CD8-positive, alpha-beta memory T cell (primary cell): Measurements from ENCODE around the gene RNF187. TPM values are rescaled to one million over a fixed set of nuclear protein-coding genes. Genes with fewer than 3 reads are reported as not detected.

Experiments used
- CTCF ChIA-PET: fragments of 350-600 bp; sonication (Branson Sonifier 250); formaldehyde crosslinking; loops from one replicate; lab custom pipeline; 2021; ENCODE audit warnings: antibody characterized with exemption; lab: Charles Lee
- POLR2A ChIA-PET: fragments of 350-600 bp; sonication (Branson Sonifier 250); formaldehyde crosslinking; loops from one replicate; lab custom pipeline; 2021; ENCODE audit warnings: antibody characterized with exemption; lab: Charles Lee
- DNase-seq, 5 donors: peaks; one replicate each; pipeline versions ENCODE4 v3.0.0 to v3.0.0-alpha.2; 2020 to 2022; ENCODE audit warnings: mixed read lengths in 1 of 5
- H3K27ac ChIP-seq: one replicate; pipeline ENCODE4 v1.7.0; 2013; ENCODE audit warnings: low read depth, mild to moderate bottlenecking, low read length, moderate library complexity
- H3K27me3 ChIP-seq: 2 replicates; pipeline ENCODE4 v1.7.0; 2013; ENCODE audit warnings: low read length, mild to moderate bottlenecking; ENCODE audit not compliant: insufficient read depth, poor library complexity, severe bottlenecking
- H3K36me3 ChIP-seq: 2 replicates; pipeline ENCODE4 v1.7.0; 2013; ENCODE audit warnings: mild to moderate bottlenecking, low read length, moderate library complexity; ENCODE audit not compliant: insufficient read depth
- H3K4me1 ChIP-seq: 2 replicates; pipeline ENCODE4 v1.7.0; 2013; ENCODE audit warnings: mild to moderate bottlenecking, low read length, moderate library complexity; ENCODE audit not compliant: insufficient read depth
- H3K4me3 ChIP-seq: 2 replicates; pipeline ENCODE4 v1.7.0; 2013; ENCODE audit warnings: mild to moderate bottlenecking, low read length
- H3K9me3 ChIP-seq: 2 replicates; pipeline ENCODE4 v1.7.0; 2013; ENCODE audit warnings: mild to moderate bottlenecking, low read length
- H3K27ac Mint-ChIP-seq, 8 donors: one replicate each; pipeline ENCODE4 v1.8.0; 2020 to 2021; ENCODE audit warnings: mixed read lengths in 8 of 8, mild to moderate bottlenecking in 6 of 8, inconsistent platforms in 3 of 8, moderate library complexity in 3 of 8
- H3K27me3 Mint-ChIP-seq, 2 donors: one replicate each; pipeline ENCODE4 v1.8.0; 2020 to 2021; ENCODE audit warnings: mixed read lengths in 2 of 2, mild to moderate bottlenecking in 1 of 2, moderate library complexity in 1 of 2
- H3K36me3 Mint-ChIP-seq, 3 donors: one replicate each; pipeline ENCODE4 v1.8.0; 2020 to 2021; ENCODE audit warnings: mixed read lengths in 3 of 3, inconsistent platforms in 1 of 3, mild to moderate bottlenecking in 1 of 3
- H3K4me1 Mint-ChIP-seq, 3 donors: one replicate each; pipeline ENCODE4 v1.8.0; 2020 to 2021; ENCODE audit warnings: mixed read lengths in 3 of 3, inconsistent platforms in 1 of 3, mild to moderate bottlenecking in 1 of 3
- H3K4me3 Mint-ChIP-seq, 7 donors: one replicate each; pipeline ENCODE4 v1.8.0; 2020 to 2021; ENCODE audit warnings: mixed read lengths in 7 of 7, mild to moderate bottlenecking in 6 of 7, moderate library complexity in 4 of 7, inconsistent platforms in 2 of 7
- H3K9me3 Mint-ChIP-seq, 5 donors: one replicate each; pipeline ENCODE4 v1.8.0; 2020 to 2022; ENCODE audit warnings: mixed read lengths in 5 of 5, mild to moderate bottlenecking in 3 of 5, moderate library complexity in 2 of 5, inconsistent platforms in 1 of 5
- polyA plus RNA-seq: library from polyadenylated mRNA; unstranded; fragments of 300-500 nt; fragmentation: Illumina TruSeq; gene quantifications from one replicate; pipeline ENCODE4 v1.2.3, GENCODE V29; 2021
- total RNA-seq, 2 experiments: library from RNA; stranded (reverse); gene quantifications; one replicate each; pipeline ENCODE4 v1.2.3, GENCODE V29; 2021

Gene RNF187
- total and polyA plus RNA-seq, 3 experiments from 2014 or later, result 56.7 to 129 (median 128) TPM

DNA sequence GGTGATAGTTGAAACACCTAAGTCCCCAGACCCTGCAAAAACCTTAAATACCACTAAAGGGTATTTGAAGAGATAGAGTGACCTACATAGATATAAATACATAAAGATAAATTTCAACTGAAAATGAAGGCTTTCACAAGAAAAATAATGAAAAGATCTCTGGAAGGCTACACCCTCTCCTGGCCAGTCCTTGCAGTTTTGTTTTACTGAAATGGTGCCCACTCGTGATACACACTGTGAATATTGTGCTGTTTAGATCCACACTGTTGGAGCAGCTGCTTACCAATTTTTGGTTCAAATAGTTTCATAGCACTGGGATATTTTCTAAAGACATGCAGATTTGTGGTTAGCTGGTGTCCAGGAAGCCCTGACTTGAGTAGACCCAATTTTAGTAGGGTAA is 31.5 kb upstream of the RNF187 start:
- Mint-ChIP-seq H3K4me3 (peak overlapping the region in 5 of 7 donors; percentile 4 to 68 (median 41)), H3K9me3 (peaks cover 0 to 2% (median 0%) of the 10 kb centered on the region in 5 donors), H3K36me3 (peaks cover 0 to 20% (median 0%) of the 10 kb centered on the region in 3 donors), H3K27me3 (peaks cover 0 to 9% of the 10 kb centered on the region in 2 donors), H3K27ac (peak overlapping the region in 1 of 8 donors; percentile 3), H3K4me1 (peaks cover 34 to 53% (median 47%) of the 10 kb centered on the region in 3 donors)
- H3K27ac ChIP-seq, result peak overlapping the region; percentile 95
- ChIA-PET POLR2A (interaction anchor here (1.0 to 2.2 kb wide), 3 partner anchors 10 to 291 kb away, joined by 3 to 7 read pairs (median 3); no protein-coding TSS in a partner anchor), CTCF (interaction anchor here (1.0 to 1.6 kb wide), 3 partner anchors 10 to 325 kb away, joined by 3 read pairs; no protein-coding TSS in a partner anchor)
- DNase-seq, result no peak
- no peak overlapping the region for H3K4me3 ChIP-seq
- H3K36me3 ChIP-seq, result no peaks in the 10 kb centered on the region
- no peaks in the 10 kb centered on the region for H3K9me3 ChIP-seq
- no peaks in the 10 kb centered on the region for H3K27me3 ChIP-seq
- peaks cover 34% of the 10 kb centered on the region for H3K4me1 ChIP-seq

- POLR2A ChIA-PET, result interaction anchor here (1.1 to 2.9 kb wide), 3 partner anchors 9 to 50 kb away, joined by 3 to 28 read pairs (median 7); partner anchors contain the start of gene TRIM11
- CTCF ChIA-PET, result interaction anchor here (1.4 to 1.6 kb wide), 2 partner anchors 9 to 326 kb away, joined by 3 to 8 read pairs; no protein-coding TSS in a partner anchor
- peak overlapping the region; percentile 98 to 100 (median 99) for H3K27ac Mint-ChIP-seq
- H3K4me1 Mint-ChIP-seq, result peaks cover 37 to 57% (median 50%) of the 10 kb centered on the region in 3 donors
- Histone ChIP-seq H3K27ac (peak overlapping the region; percentile 95), H3K9me3 (no peaks in the 10 kb centered on the region), H3K4me3 (peak overlapping the region; percentile 87), H3K27me3 (no peaks in the 10 kb centered on the region), H3K36me3 (no peaks in the 10 kb centered on the region), H3K4me1 (peaks cover 34% of the 10 kb centered on the region)
- H3K9me3 Mint-ChIP-seq, result peaks cover 0 to 2% (median 0%) of the 10 kb centered on the region in 5 donors
- no peak for DNase-seq
- peaks cover 0 to 20% (median 0%) of the 10 kb centered on the region in 3 donors for H3K36me3 Mint-ChIP-seq
- peaks cover 0 to 9% of the 10 kb centered on the region in 2 donors for H3K27me3 Mint-ChIP-seq
- peak overlapping the region; percentile 91 to 99 (median 96) for H3K4me3 Mint-ChIP-seq
Measured at GRCh38 chr1:228456252-228457016, 30.7 kb upstream of the RNF187 start.

- POLR2A ChIA-PET, result interaction anchor here (0.6 to 3.6 kb wide), 9 partner anchors 8 to 375 kb away, joined by 3 to 54 read pairs (median 5); partner anchors contain the start of genes IBA57, RNF187 and TRIM11
- Mint-ChIP-seq H3K9me3 (peaks cover 0 to 2% (median 0%) of the 10 kb centered on the region in 5 donors), H3K36me3 (peaks cover 0 to 20% (median 0%) of the 10 kb centered on the region in 3 donors), H3K27me3 (peaks cover 0 to 9% of the 10 kb centered on the region in 2 donors), H3K4me3 (peak overlapping the region; percentile 91 to 99 (median 96)), H3K27ac (peak overlapping the region; percentile 98 to 100 (median 99)), H3K4me1 (peaks cover 37 to 57% (median 50%) of the 10 kb centered on the region in 3 donors)
- DNase-seq, result no peak
- H3K36me3 ChIP-seq, result no peaks in the 10 kb centered on the region
- H3K27me3 ChIP-seq, result no peaks in the 10 kb centered on the region
- H3K4me1 ChIP-seq, result peaks cover 34% of the 10 kb centered on the region
- peak overlapping the region; percentile 87 for H3K4me3 ChIP-seq
- CTCF ChIA-PET, result interaction anchor here (0.7 to 2.5 kb wide), 12 partner anchors 9 to 291 kb away, joined by 3 to 23 read pairs (median 6); partner anchors contain the start of genes IBA57, RNF187 and TRIM11
- H3K9me3 ChIP-seq, result no peaks in the 10 kb centered on the region
- peak overlapping the region; percentile 95 for H3K27ac ChIP-seq
Measured at GRCh38 chr1:228457017-228457395, 30.2 kb upstream of the RNF187 start.

- ChIA-PET CTCF (interaction anchor here (0.6 to 4.0 kb wide), 15 partner anchors 8 to 292 kb away, joined by 3 to 25 read pairs (median 4); partner anchors contain the start of genes IBA57, RNF187 and TRIM11), POLR2A (interaction anchor here (0.6 to 3.6 kb wide), 12 partner anchors 8 to 375 kb away, joined by 3 to 54 read pairs (median 4); partner anchors contain the start of genes IBA57, RNF187, TRIM11 and TRIM17)
- Histone ChIP-seq H3K27me3 (no peaks in the 10 kb centered on the region), H3K27ac (peak overlapping the region; percentile 95), H3K36me3 (no peaks in the 10 kb centered on the region), H3K4me3 (peak overlapping the region; percentile 87), H3K4me1 (peaks cover 34% of the 10 kb centered on the region), H3K9me3 (no peaks in the 10 kb centered on the region)
- Mint-ChIP-seq H3K9me3 (peaks cover 0 to 2% (median 0%) of the 10 kb centered on the region in 5 donors), H3K4me1 (peaks cover 41 to 60% (median 53%) of the 10 kb centered on the region in 3 donors), H3K4me3 (peak overlapping the region; percentile 91 to 99 (median 96)), H3K27me3 (peaks cover 0 to 9% of the 10 kb centered on the region in 2 donors), H3K36me3 (peaks cover 0 to 20% (median 0%) of the 10 kb centered on the region in 3 donors), H3K27ac (peak overlapping the region; percentile 98 to 100 (median 99))
- DNase-seq, result peak; percentile 70 to 93 (median 87)
Measured at GRCh38 chr1:228457396-228458176, 29.6 kb upstream of the RNF187 start.

DNA sequence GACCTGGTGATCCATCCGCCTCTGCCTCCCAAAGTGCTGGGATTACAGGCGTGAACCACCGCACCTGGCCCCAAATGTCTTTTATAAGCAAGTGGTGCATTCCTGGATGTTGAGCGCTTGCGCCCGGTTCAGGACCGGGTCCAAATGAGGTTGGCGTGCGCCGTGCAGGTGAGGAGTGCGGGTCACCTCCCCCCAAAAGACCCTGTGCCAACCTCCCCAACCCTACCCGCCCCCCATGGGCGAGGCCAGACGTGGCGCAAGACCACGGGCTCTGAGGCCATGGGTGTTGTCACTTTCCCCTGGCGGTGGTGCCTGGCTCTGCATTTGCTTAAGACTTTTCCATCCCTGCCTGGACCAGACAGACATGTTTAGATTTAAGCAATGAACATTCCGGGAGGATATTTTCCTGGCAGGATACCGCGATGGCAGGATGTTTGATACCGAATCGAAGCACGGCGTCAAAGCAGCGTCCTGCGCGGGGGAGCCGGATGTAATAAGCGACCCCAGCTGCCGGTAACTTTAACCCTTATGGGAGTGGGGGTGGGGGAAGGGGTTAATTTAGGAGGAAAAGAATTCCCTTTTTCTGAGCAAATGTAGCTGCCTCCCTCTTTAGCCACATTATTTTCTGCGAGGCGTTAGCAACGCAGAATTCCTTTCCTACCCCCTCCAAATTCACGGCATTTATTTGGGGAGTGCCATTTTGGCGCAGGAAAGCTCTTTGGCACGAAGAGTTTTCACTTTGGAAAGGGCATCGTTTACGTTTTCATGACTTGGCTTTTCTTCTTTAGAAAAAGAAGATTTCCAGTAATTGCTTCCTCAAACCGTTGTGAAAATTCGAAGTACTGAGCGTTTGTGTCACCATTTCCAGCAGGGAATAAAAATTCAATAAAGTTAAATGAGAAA is 27.8 kb upstream of the RNF187 start:
- CTCF ChIA-PET, result interaction anchor here (0.6 to 4.0 kb wide), 11 partner anchors 11 to 460 kb away, joined by 3 to 25 read pairs (median 5); partner anchors contain the start of genes IBA57, RNF187 and TRIM11
- Histone ChIP-seq H3K4me3 (peak overlapping the region; percentile 87), H3K27ac (peak overlapping the region; percentile 95), H3K4me1 (peaks cover 47% of the 10 kb centered on the region), H3K27me3 (no peaks in the 10 kb centered on the region), H3K36me3 (no peaks in the 10 kb centered on the region), H3K9me3 (no peaks in the 10 kb centered on the region)
- POLR2A ChIA-PET, result interaction anchor here (0.7 to 3.6 kb wide), 6 partner anchors 11 to 316 kb away, joined by 3 to 54 read pairs (median 8); partner anchors contain the start of genes RNF187 and TRIM11
- DNase-seq, result peak in 4 of 5 donors; percentile 33 to 69 (median 44)
- peak overlapping the region; percentile 91 to 99 (median 96) for H3K4me3 Mint-ChIP-seq
- peaks cover 0 to 2% (median 0%) of the 10 kb centered on the region in 5 donors for H3K9me3 Mint-ChIP-seq
- peak overlapping the region; percentile 98 to 100 (median 99) for H3K27ac Mint-ChIP-seq
- peaks cover 55 to 71% (median 64%) of the 10 kb centered on the region in 3 donors for H3K4me1 Mint-ChIP-seq
- peaks cover 0 to 14% (median 0%) of the 10 kb centered on the region in 3 donors for H3K36me3 Mint-ChIP-seq
- H3K27me3 Mint-ChIP-seq, result peaks cover 0 to 9% of the 10 kb centered on the region in 2 donors

DNA sequence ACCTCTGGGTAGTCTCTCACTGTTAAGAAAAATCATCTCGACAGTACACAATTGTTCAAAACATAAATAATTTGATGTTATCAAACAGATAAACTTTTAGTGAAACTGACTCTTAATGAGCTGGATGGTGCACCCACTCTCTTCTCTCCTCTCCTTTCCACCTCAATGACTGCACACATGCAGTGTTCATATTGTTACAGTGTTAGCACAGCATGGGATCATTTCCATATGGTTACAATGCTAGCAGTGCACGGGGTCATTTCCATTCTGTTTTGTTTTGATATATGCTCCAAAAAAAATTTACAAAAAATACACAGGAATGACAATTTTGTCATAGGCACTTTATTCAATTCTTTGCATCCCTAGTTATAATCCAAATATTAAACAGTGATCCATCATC is 26.4 kb upstream of the RNF187 start:
- Mint-ChIP-seq H3K4me3 (peak overlapping the region in 6 of 7 donors; percentile 2 to 69 (median 54)), H3K27me3 (peaks cover 0 to 9% of the 10 kb centered on the region in 2 donors)
- no peak overlapping the region for H3K4me3 ChIP-seq

More for the DNA sequence above, 26.4 kb upstream of the RNF187 start:
- H3K9me3 Mint-ChIP-seq, result peaks cover 0 to 2% (median 0%) of the 10 kb centered on the region in 5 donors
- DNase-seq, result no peak
- peaks cover 0 to 13% (median 0%) of the 10 kb centered on the region in 3 donors for H3K36me3 Mint-ChIP-seq
- Histone ChIP-seq H3K27ac (no peak overlapping the region), H3K9me3 (no peaks in the 10 kb centered on the region), H3K36me3 (no peaks in the 10 kb centered on the region), H3K27me3 (no peaks in the 10 kb centered on the region), H3K4me1 (peaks cover 49% of the 10 kb centered on the region)
- peaks cover 65 to 78% (median 71%) of the 10 kb centered on the region in 3 donors for H3K4me1 Mint-ChIP-seq
- CTCF ChIA-PET, result interaction anchor here (1.4 to 4.0 kb wide), 2 partner anchors 11 to 25 kb away, joined by 3 to 25 read pairs; no protein-coding TSS in a partner anchor
- POLR2A ChIA-PET, result no interaction called here
- peak overlapping the region in 2 of 8 donors; percentile 44 to 63 for H3K27ac Mint-ChIP-seq
